ENCODE data around the gene RNF113A.
A peak's percentile ranks its signal among the peaks of the same experiment; 100 is the strongest.
"Not testable (repeated sequence)": the region's sequence is repeated elsewhere in the genome, so short reads cannot be mapped to it uniquely, and the experiment has no call there.

The RNF113A gene

DNA sequence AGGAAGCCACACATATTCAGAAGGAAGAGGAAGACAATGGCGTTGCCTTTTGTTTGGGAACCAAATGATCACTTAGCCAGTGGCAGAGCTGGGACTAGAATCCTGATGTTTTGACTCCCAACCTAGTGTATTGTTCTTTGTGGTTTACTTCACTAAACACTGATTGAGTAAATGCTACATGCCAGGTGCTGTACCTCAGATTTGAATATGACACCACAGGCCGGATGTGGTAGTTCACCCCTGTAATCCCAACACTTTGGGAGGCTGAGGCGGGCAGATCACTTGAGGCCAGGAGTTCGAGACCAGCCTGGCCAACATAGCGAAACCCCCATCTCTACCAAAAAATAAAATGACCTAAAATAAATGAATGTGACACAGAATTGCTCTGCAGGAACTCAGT, 8.5 kb upstream of the RNF113A start:
- H3K36me3 ChIP-seq (ENCODE audit: insufficient read depth, low read length), result no peaks in the 10 kb centered on the region
- H3K4me1 ChIP-seq (ENCODE audit: insufficient read depth, low read length), result no peaks in the 10 kb centered on the region
- H3K9me3 ChIP-seq (ENCODE audit: control insufficient read depth, insufficient read depth, low read length), result no peaks in the 10 kb centered on the region; the same call in 1 of the 2 replicates
- H3K9ac ChIP-seq (ENCODE audit: low read depth, low read length), result no peak overlapping the region

DNA sequence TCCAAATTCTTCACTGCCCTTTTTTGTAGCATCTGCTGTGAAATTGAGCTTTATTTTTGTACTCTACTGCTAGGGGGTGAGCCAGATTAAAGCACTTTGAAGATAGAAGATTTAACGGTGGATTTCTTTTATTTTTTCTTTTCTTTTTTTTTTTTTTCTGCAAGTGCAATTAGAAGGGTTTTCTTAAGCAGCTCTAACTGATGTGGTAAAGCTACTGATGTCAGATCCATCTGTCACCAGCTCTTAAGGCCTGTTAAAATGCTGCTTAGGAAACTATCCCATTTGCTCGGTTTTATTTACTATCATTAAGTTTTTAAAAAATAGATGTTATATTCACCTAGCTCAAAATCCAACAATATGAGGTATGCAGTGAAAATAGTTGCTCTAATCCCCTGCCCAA, 7.2 kb upstream of the RNF113A start:
- Histone ChIP-seq H3K9ac (ENCODE audit: low read depth, low read length) (no peak overlapping the region), H3K4me1 (ENCODE audit: insufficient read depth, low read length) (no peaks in the 10 kb centered on the region), H3K36me3 (ENCODE audit: insufficient read depth, low read length) (no peaks in the 10 kb centered on the region), H3K9me3 (ENCODE audit: control insufficient read depth, insufficient read depth, low read length) (no peaks in the 10 kb centered on the region; the same call in 1 of the 2 replicates)

DNA sequence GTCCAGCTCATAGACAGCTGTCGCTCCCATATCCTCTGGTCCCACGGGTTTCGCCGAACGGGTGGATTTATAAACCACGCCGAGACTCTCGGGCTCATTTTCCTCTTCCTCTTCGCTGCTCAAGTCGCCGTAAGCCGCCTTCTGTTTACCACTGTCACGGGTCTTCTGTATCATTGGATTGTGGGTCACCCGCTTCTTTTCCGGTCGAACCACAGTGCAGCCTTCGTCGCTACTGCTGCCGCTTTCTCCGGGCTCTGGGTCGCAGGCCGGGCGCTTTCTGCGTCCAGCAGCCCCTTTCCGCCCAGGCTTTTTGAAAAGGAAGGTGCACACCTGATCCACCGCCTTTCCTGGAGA, 311 bp downstream of the RNF113A start:
- Histone ChIP-seq H3K9me3 (ENCODE audit: control insufficient read depth, insufficient read depth, low read length) (no peaks in the 10 kb centered on the region), H3K4me1 (ENCODE audit: insufficient read depth, low read length) (no peaks in the 10 kb centered on the region), H3K36me3 (ENCODE audit: insufficient read depth, low read length) (no peaks in the 10 kb centered on the region), H3K9ac (ENCODE audit: low read depth, low read length) (peak overlapping the region; percentile 70)

DNA sequence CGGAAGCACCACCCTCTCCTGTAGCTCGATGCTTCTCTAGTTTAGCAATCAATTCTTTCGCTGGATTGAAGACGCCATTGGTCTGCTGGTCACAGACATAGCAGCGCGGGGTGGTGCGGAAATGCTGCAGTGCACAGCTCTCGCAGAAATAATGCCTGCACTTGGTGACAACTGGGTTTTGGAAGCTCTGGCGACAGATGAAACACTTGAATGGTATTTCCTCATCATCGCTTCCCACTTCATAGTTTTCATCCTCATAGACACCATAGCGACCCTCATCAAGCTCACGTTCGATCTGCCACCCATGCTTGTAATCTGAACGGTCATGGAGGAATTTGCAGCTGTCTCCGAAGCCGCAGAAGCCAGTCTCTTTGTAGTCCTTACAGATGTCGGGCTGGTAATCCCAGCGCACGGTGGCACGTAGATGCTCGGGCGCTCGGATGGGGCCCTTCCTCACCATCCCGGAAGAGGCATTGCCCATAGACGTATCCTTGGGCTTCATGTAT, 854 bp downstream of the RNF113A start:
- Histone ChIP-seq H3K9me3 (ENCODE audit: control insufficient read depth, insufficient read depth, low read length) (no peaks in the 10 kb centered on the region), H3K4me1 (ENCODE audit: insufficient read depth, low read length) (no peaks in the 10 kb centered on the region), H3K9ac (ENCODE audit: low read depth, low read length) (peak overlapping the region; percentile 70), H3K36me3 (ENCODE audit: insufficient read depth, low read length) (no peaks in the 10 kb centered on the region)

DNA sequence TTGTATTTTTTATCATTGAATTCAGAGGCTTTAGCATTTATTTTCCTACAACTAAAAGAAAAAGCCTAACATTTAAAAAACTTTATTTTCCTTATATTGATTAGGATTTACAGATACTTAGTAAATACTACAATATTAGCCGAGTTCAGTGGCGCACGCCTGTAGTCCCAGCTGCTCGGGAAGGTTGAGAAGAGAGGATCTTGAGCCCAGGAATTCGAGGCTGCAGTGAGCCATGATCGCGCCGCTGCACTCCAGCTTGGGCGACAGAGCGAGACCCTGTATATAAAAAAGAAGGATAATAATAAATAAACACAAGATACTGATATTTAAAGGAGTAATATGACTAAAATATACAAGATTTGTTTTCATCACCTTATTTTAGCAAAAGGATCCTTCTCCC, 18.1 kb downstream of the RNF113A start:
- H3K36me3 ChIP-seq (ENCODE audit: insufficient read depth, low read length), result no peaks in the 10 kb centered on the region; the same call in 1 of the 2 replicates
- no peaks in the 10 kb centered on the region for H3K9me3 ChIP-seq (ENCODE audit: control insufficient read depth, insufficient read depth, low read length)
- H3K9ac ChIP-seq (ENCODE audit: low read depth, low read length), result peak overlapping the region; percentile 61
- no peaks in the 10 kb centered on the region for H3K4me1 ChIP-seq (ENCODE audit: insufficient read depth, low read length)

DNA sequence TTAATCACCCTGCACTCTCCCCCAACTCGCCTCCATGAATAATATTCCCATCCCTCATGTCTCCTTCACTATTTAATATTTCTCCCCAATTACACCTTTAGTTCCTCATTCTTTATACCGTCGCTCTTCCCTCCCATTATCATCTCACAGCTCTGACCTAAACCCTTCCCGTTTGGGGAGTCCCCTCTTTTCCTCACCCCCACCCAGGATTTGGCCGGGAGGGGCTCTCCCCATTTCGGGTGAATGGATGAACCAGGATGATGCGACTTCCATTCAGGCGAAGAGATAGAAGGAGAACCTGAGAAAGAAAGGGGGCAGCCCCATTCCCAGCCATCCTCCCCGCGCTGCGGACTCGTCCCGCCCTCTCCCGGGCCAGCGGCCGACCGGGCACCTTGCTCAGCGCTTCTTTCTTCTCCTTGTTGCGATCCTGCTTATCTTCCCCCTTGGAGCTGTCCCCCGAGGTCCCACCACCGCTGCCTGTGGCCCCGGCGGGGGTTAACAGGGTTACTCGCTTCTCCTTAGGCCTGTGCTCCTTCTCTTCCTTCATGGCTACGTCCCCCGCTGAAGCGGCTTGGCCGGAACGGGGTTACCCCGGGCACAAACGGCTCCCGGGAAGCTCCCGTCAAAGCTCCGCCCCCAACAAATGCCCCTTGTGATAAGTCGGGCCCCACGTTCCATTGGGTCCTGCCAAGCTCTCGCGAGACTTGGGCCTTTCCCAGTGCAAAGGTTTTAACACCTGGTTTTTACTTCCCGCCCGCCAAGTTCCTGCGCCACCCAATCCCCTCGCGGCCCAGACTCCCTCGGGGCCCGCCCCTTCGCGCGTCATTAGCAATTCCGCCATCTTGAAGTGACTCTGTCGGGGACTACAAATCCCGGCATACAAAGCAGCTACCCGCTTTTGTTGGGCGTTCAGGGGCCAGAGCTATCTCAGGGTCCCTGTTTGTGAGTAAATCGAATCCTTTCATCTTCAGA, 18.9 kb downstream of the RNF113A start, which contains the start of gene UPF3B:
Gene UPF3B (minus strand): TSS at position 582 of the 972 bp plus-strand sequence. CDS start 35 bp downstream, at position 547.
- H3K4me1 ChIP-seq (ENCODE audit: insufficient read depth, low read length), result no peaks in the 10 kb centered on the region
- H3K9me3 ChIP-seq (ENCODE audit: control insufficient read depth, insufficient read depth, low read length), result no peaks in the 10 kb centered on the region
- peak within 1 kb of the TSS; percentile 97 for H3K9ac ChIP-seq (ENCODE audit: low read depth, low read length)
- H3K36me3 ChIP-seq (ENCODE audit: insufficient read depth, low read length), result no peaks in the 10 kb centered on the region; the same call in 1 of the 2 replicates

DNA sequence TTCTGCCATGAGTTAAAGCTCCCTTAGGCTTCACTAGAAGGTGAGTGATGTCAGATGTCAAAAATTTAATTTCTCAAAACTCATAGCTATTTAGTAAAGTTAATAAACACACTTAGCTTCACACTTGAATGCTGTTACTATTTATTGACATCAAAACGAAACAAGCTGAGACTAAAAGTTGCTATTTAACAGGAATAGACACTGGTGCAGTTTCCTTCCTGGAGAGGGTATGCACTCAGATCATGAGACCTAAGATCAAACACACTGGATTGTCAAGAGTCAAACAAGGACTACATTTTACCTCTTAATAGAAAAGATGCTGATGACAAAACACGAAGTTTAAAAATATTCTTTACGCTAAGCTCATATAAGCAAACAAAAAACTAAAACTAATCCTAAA, 37.6 kb downstream of the RNF113A start:
- Histone ChIP-seq H3K36me3 (ENCODE audit: insufficient read depth, low read length) (peaks cover 12% of the 10 kb centered on the region; the same call in 1 of the 2 replicates), H3K9ac (ENCODE audit: low read depth, low read length) (no peak overlapping the region), H3K9me3 (ENCODE audit: control insufficient read depth, insufficient read depth, low read length) (no peaks in the 10 kb centered on the region)

DNA sequence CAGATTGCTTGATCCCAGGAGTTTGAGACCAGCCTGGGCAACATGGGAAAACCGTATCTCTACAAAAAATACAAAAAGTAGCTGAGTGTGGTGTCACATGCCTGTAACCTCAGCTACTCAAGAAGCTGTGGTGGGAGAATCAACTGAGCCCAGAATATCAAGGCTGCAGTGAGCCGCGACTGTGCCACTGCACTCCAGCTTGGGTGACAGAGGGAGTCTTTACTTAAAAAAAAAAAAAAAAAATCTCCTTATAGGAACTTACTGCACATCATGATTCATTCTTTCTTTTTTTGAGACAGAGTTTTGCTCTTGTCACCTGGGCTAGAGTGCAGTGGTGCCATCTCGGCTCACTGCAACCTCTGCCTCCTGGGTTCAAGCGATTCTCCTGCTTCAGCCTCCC, 43.1 kb downstream of the RNF113A start:
- H3K4me1 ChIP-seq (ENCODE audit: insufficient read depth, low read length), result no peaks in the 10 kb centered on the region
- H3K36me3 ChIP-seq (ENCODE audit: insufficient read depth, low read length), result peaks cover 2% of the 10 kb centered on the region; the same call in 1 of the 2 replicates
- no peak overlapping the region for H3K9ac ChIP-seq (ENCODE audit: low read depth, low read length)
- no peaks in the 10 kb centered on the region for H3K9me3 ChIP-seq (ENCODE audit: control insufficient read depth, insufficient read depth, low read length)

More for the DNA sequence above, 37.6 kb downstream of the RNF113A start:
- H3K4me1 ChIP-seq (ENCODE audit: insufficient read depth, low read length), result no peaks in the 10 kb centered on the region

DNA sequence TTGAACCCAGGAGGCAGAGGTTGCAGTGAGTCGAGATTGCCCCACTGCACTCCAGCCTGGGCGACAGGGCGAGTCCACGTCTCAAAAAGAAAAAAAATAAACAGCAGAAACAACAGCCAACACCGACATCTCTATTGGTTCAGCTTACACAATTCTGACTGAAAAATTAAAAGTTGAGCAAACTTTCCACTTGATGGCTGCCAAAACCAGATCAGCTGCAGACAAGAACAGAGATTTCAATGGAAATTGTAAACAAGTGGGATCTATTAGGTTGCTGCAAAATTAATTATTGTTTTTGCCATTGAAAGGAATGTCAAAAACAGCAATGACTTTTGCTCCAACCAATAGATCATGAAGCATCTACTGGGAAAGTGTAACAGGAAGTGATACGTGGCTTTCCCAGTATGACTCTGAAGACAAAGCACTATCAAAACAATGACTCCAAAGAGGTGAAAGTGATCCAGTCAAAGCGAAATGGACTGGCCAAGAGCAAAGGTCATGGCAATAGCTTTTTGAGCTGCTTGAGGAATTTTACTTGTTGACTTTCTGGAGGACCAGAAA, 45.1 kb downstream of the RNF113A start:
- Histone ChIP-seq H3K9ac (ENCODE audit: low read depth, low read length) (no peak overlapping the region), H3K36me3 (ENCODE audit: insufficient read depth, low read length) (peaks cover 2% of the 10 kb centered on the region; the same call in 1 of the 2 replicates), H3K9me3 (ENCODE audit: control insufficient read depth, insufficient read depth, low read length) (no peaks in the 10 kb centered on the region), H3K4me1 (ENCODE audit: insufficient read depth, low read length) (no peaks in the 10 kb centered on the region)

DNA sequence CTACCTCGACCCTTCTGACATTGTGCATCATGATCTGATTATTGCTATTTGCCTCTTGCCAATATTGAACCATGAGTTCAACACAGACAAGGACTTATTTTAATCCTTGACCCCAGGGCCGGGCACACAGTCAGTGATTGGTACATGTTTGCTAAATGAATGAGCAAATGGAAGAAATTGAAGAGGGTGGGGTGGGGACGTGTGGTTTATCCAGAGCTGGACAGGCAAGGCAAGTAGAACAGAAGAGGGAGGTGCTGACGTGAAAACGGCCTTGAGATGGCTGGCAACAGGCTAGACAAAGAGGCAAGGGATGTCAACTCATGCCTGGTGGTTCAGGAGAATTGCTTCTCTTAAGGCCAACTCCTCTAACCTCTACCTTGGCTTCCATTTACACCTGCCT, 47.3 kb downstream of the RNF113A start:
- not testable (repeated sequence) for H3K9me3 ChIP-seq (ENCODE audit: control insufficient read depth, insufficient read depth, low read length); H3K4me1 ChIP-seq (ENCODE audit: insufficient read depth, low read length)

DNA sequence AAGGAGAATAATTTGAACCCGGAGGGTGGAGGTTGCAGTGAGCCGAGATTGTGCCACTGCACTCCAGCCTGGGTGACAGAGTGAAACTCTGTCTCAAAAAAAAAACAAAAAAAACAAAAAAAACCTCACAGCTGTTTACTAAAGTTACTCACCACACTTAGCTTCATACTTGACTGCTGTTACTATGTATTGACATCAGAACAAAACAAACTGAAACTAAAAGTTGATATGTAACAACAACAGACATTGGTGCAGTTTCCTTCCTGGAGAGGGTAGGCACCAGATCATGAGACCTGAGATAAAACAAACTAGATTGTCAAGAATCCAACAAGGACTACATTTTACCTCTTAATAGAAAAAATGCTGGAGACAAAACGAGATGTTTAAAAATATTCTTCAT, 49.8 kb downstream of the RNF113A start:
- not testable (repeated sequence) for H3K36me3 ChIP-seq (ENCODE audit: insufficient read depth, low read length); H3K9ac ChIP-seq (ENCODE audit: low read depth, low read length); H3K4me1 ChIP-seq (ENCODE audit: insufficient read depth, low read length); H3K9me3 ChIP-seq (ENCODE audit: control insufficient read depth, insufficient read depth, low read length)

More for the DNA sequence above, 47.3 kb downstream of the RNF113A start:
- H3K9ac ChIP-seq (ENCODE audit: low read depth, low read length); H3K36me3 ChIP-seq (ENCODE audit: insufficient read depth, low read length): not testable (repeated sequence)

All from ES-I3 (cell line).